H1 (cell line): ENCODE measurements around the gene EEF1AKMT3. TPM values are rescaled to one million over a fixed set of nuclear protein-coding genes. Genes with fewer than 3 reads are reported as not detected.

Experiments
- ATF2 ChIP-seq: IDR thresholded peaks from 2 replicates; pipeline ENCODE4 v1.6.1; 2012; ENCODE audit warnings: low read length, inconsistent platforms
- BACH1 ChIP-seq: IDR thresholded peaks from 2 replicates; pipeline ENCODE4 v1.6.1; 2012; ENCODE audit warnings: low read length, improper control_type of control experiment
- BRCA1 ChIP-seq: IDR thresholded peaks from 2 replicates; pipeline ENCODE4 v1.6.1; 2012; ENCODE audit warnings: low read depth, low read length, improper control_type of control experiment
- CBX8 ChIP-seq: fragments of 300-800, 300-1000 bp; sonication (generic); IDR thresholded peaks from 2 replicates; pipeline ENCODE4 v1.7.1; 2016; ENCODE audit warnings: low read depth, low read length, borderline replicate concordance
- CEBPB ChIP-seq: IDR thresholded peaks from 2 replicates; pipeline ENCODE4 v1.6.1; 2012; ENCODE audit warnings: low read depth, low read length
- CHD2 ChIP-seq: IDR thresholded peaks from 2 replicates; pipeline ENCODE4 v1.6.1; 2012; ENCODE audit warnings: low read length, improper control_type of control experiment
- EZH2 ChIP-seq: fragments of 200-600 bp; sonication (generic); IDR thresholded peaks from 2 replicates; pipeline ENCODE4 v1.7.1; 2012; ENCODE audit warnings: low read depth, mild to moderate bottlenecking, moderate library complexity, low read length, inconsistent platforms; ENCODE audit not compliant: severe bottlenecking
- KDM1A ChIP-seq: fragments of 200-600, 300-600 bp; sonication (generic); IDR thresholded peaks from 2 replicates; pipeline ENCODE4 v1.7.1; 2016; ENCODE audit warnings: mild to moderate bottlenecking, low read length, borderline replicate concordance
- KDM5A ChIP-seq: fragments of 200-600 bp; IDR thresholded peaks from 2 replicates; pipeline ENCODE4 v1.7.1; 2012; ENCODE audit warnings: mild to moderate bottlenecking, low read length, inconsistent platforms, mixed read lengths
- POLR2AphosphoS5 ChIP-seq: IDR thresholded peaks from 2 replicates; pipeline ENCODE4 v1.6.1; 2011; ENCODE audit warnings: low read depth, low read length
- SIX5 ChIP-seq: IDR thresholded peaks from 2 replicates; pipeline ENCODE4 v1.6.1; 2011; ENCODE audit warnings: mild to moderate bottlenecking, low read depth, low read length
- TCF12 ChIP-seq: IDR thresholded peaks from 2 replicates; pipeline ENCODE4 v1.6.1; 2011; ENCODE audit warnings: low read depth, mild to moderate bottlenecking, low read length
- USF2 ChIP-seq: IDR thresholded peaks from 2 replicates; pipeline ENCODE4 v1.6.1; 2011; ENCODE audit warnings: low read length, improper control_type of control experiment
- YY1 ChIP-seq: IDR thresholded peaks from 2 replicates; pipeline ENCODE4 v1.6.1; 2011; ENCODE audit warnings: low read depth, mild to moderate bottlenecking, low read length
- polyA plus RNA-seq, 7 experiments: library from polyadenylated mRNA; depleted of rRNA in 3 of 7; stranded (reverse) in 5 of 7; unstranded in 2 of 7; fragments of >200 nt in 5 of 7; fragments of 200-250 nt in 2 of 7; gene quantifications; 1 replicate in 5 of 7; 2 replicates in 1 of 7; 4 replicates in 1 of 7; pipeline versions ENCODE4 v1.2.1 to v1.2.3, GENCODE V29; 2011 to 2013; ENCODE audit warnings: missing spikeins in 2 of 7, mixed read lengths in 2 of 7
- total RNA-seq: library from RNA; stranded (reverse); fragmentation: NEBNext Ultra II Directional; extraction: Animal tissue kit (Norgen Biotek cat#: 25700); gene quantifications from 2 replicates; pipeline ENCODE4 v1.2.1, GENCODE V29; 2021

The EEF1AKMT3 gene
- total and polyA plus RNA-seq, 2 of the 8 experiments (the other 6 are each of a cell fraction or from before 2014, with no cell fraction given): 3.1 to 4.4 TPM

DNA sequence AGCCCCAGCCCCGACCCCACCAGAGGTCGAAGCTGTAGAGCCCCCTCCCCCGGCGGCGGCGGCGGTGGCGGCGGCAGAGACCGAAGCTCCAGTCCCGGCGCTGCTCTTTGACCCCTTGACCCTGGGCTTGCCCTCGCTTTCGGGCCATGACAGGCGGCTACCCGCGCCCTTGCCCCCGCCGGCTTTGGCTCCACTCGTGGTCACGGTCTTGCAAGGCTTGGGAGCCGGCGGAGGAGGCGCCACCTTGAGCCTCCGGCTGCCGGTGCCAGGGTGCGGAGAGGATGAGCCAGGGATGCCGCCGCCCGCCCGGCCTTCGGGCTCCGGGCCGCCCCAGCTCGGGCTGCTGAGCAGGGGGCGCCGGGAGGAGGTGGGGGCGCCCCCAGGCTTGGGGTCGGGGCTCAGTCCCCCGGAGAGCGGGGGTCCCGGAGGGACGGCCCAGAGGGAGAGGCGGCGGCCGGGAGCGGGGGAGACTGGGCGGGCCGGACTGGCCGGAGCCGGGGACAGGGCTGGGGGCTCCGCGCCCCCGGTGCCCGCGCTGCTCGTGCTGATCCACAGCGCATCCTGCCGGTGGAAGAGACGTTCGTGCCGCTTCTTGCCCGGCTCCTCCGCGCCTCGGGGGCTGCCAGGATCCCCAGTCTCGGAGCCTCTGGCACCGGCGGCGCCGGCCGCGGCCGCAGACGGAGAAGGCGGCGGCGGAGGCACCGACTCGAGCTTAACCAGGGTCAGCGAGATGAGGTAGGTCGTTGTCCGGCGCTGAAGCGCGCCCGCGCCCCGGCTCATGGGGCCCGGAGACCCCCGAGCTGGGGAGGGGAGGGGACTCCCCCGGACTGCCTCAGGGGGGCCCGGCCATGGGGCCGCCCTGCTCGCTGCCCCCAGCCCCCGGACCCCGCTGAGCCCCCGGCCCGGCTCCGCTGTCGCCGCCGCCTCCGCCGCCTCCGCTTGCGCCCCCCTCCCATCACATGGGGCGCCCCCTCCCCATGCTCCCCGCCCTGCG is 34.6 kb upstream of the EEF1AKMT3 start (continued):
- TF ChIP-seq SIX5: no peak
- no peak for TF ChIP-seq POLR2AphosphoS5
- no peak for TF ChIP-seq ATF2
- TF ChIP-seq USF2: no peak
- no peak for TF ChIP-seq YY1
- TF ChIP-seq KDM5A: no peak
- no peak for TF ChIP-seq CEBPB
- peak; percentile 92 for TF ChIP-seq EZH2
- TF ChIP-seq BACH1: no peak
- TF ChIP-seq CHD2: no peak
- no peak for TF ChIP-seq CBX8
- no peak for TF ChIP-seq TCF12
- TF ChIP-seq KDM1A: no peak
- no peak for TF ChIP-seq BRCA1
